A673 (cell line): Measurements from ENCODE around the gene TEP1.

Experiments
- CTCF ChIP-seq: fragments of 300-800, 200-600 bp; sonication (generic); conservative IDR thresholded peaks from 2 replicates; pipeline ENCODE4 v1.5.1; 2017; ENCODE audit warnings: low read depth, mild to moderate bottlenecking, antibody characterized with exemption, low read length, moderate library complexity, mixed read lengths
- EZH2 ChIP-seq: fragments of 200-600 bp; sonication (generic); IDR thresholded peaks from 2 replicates; pipeline ENCODE4 v1.6.1; 2017; ENCODE audit warnings: borderline replicate concordance, low read depth, mild to moderate bottlenecking, mixed read lengths, antibody characterized with exemption, low read length; ENCODE audit not compliant: poor library complexity, severe bottlenecking

GRCh38 chr14:20440882-20441281 lies 27.6 kb upstream of the TEP1 start:
- no peak for TF ChIP-seq CTCF
- no peak for TF ChIP-seq EZH2
